K562 (cell line): ENCODE data around the gene VWC2L. TPM values are rescaled to one million over a fixed set of nuclear protein-coding genes. Genes with fewer than 3 reads are reported as not detected.

Source experiments
- ATAC-seq: fragments of 200-7000 bp; cut with Tn5 transposase; 3 replicates; pipeline ENCODE4 v1.9.1; 2020; ENCODE audit warnings: moderate library complexity
- BruUV-seq: library from RNA; stranded (reverse); fragments of 400-500 nt; replicated peaks from 2 replicates; lab custom pipeline; 2021; lab: Mats Ljungman, UMichigan
- CTCF ChIA-PET: fragments of 300-600 bp; formaldehyde crosslinking; extraction: SDS; loops from one replicate; lab custom pipeline; 2021; ENCODE audit warnings: low intra/inter-chr PET ratio; lab: Yijun Ruan, JAX
- POLR2A ChIA-PET: fragments of 300-600, 350-650 bp; sonication (Branson Sonifier 250); formaldehyde crosslinking; extraction: SDS; loops from one replicate; lab custom pipeline; 2021; ENCODE audit warnings: antibody characterized with exemption, inconsistent platforms; lab: Yijun Ruan, JAX
- DNase-seq, 4 experiments: peaks; one replicate each; pipeline versions ENCODE4 v3.0.0 to v3.0.0-alpha.2; 2011 to 2018; ENCODE audit warnings: low spot score in 3 of 4, mixed read lengths in 3 of 4; ENCODE audit errors: extremely low read depth in 1 of 4
- FAIRE-seq: peaks from 2 replicates; lab custom pipeline; 2011; peaks lifted over from hg19 to GRCh38; lab: Jason Lieb, UNC
- H2AFZ ChIP-seq: 2 replicates; pipeline ENCODE4 v1.6.0; 2011; ENCODE audit warnings: low read depth, low read length, control low read depth, inconsistent platforms
- H3K27ac ChIP-seq: fragments of 200-600 bp; 3 replicates; pipeline ENCODE4 v1.8.0; 2011; ENCODE audit warnings: low read depth, mild to moderate bottlenecking, control low read depth, inconsistent platforms, low read length, moderate library complexity, mixed read lengths; ENCODE audit errors: extremely low read depth
- H3K27me3 ChIP-seq, 2 experiments: fragments of 300-600 bp in 1 of 2; 2 replicates in 1 of 2; 3 replicates in 1 of 2; pipeline versions ENCODE4 v1.6.0 to v1.8.0; 2011; ENCODE audit warnings: inconsistent platforms in 2 of 2, low read length in 2 of 2, mild to moderate bottlenecking in 1 of 2, mixed read lengths in 1 of 2, moderate library complexity in 1 of 2; ENCODE audit not compliant: control insufficient read depth in 2 of 2, insufficient read depth in 2 of 2
- H3K36me3 ChIP-seq: fragments of 300-600 bp; 3 replicates; pipeline ENCODE4 v1.8.0; 2011; ENCODE audit warnings: mild to moderate bottlenecking, low read length, inconsistent platforms; ENCODE audit not compliant: control insufficient read depth, insufficient read depth
- H3K4me1 ChIP-seq, 2 experiments: fragments of 200-600 bp in 1 of 2; replicated peaks in 1 of 2; 2 replicates in 1 of 2; 3 replicates in 1 of 2; pipeline versions ENCODE4 v1.5.1 to v1.8.0; 2011; ENCODE audit warnings: inconsistent platforms in 2 of 2, low read length in 2 of 2, mild to moderate bottlenecking in 1 of 2, mixed read lengths in 1 of 2, moderate library complexity in 1 of 2; ENCODE audit not compliant: control insufficient read depth in 2 of 2, insufficient read depth in 2 of 2
- H3K4me2 ChIP-seq: 2 replicates; pipeline ENCODE4 v1.6.1; 2011; ENCODE audit warnings: low read length, control low read depth, inconsistent platforms, mixed read lengths; ENCODE audit not compliant: insufficient read depth
- H3K4me3 ChIP-seq: fragments of 200-600 bp; sonication (generic), shearing (Covaris generic); 2 replicates; pipeline ENCODE4 v1.5.1; 2016; ENCODE audit warnings: control low read depth, inconsistent platforms
- H3K79me2 ChIP-seq: fragments of 200-600 bp; 3 replicates; pipeline ENCODE4 v1.8.0; 2011; ENCODE audit warnings: low read length, inconsistent platforms; ENCODE audit not compliant: control insufficient read depth, insufficient read depth
- H3K9ac ChIP-seq, 2 experiments: 2 replicates each; pipeline versions ENCODE4 v1.6.0 to v1.6.1; 2011; ENCODE audit warnings: low read depth in 2 of 2, low read length in 2 of 2, control low read depth in 1 of 2, inconsistent platforms in 1 of 2, mild to moderate bottlenecking in 1 of 2, mixed read lengths in 1 of 2; ENCODE audit not compliant: insufficient read depth in 1 of 2
- H3K9me1 ChIP-seq: one replicate; pipeline ENCODE4 v1.6.0; 2011; ENCODE audit warnings: inconsistent platforms, mild to moderate bottlenecking, low read length, moderate library complexity; ENCODE audit not compliant: control insufficient read depth, insufficient read depth
- H3K9me3 ChIP-seq: replicated peaks from 2 replicates; pipeline ENCODE4 v1.5.1; 2011; ENCODE audit warnings: low read depth, low read length, inconsistent platforms; ENCODE audit not compliant: control insufficient read depth, insufficient read depth
- H4K20me1 ChIP-seq: replicated peaks from 2 replicates; pipeline ENCODE4 v1.6.1; 2011; ENCODE audit warnings: low read length, inconsistent platforms, mixed read lengths; ENCODE audit not compliant: control insufficient read depth, insufficient read depth
- ADNP ChIP-seq: fragments of 200-800 bp; sonication (Bioruptor generic); IDR thresholded peaks from 2 replicates; pipeline ENCODE4 v1.6.1; 2016; ENCODE audit warnings: missing genetic modification characterization, missing compliant biosample characterization
- BCOR ChIP-seq: fragments of 450-650 bp; IDR thresholded peaks from 2 replicates; pipeline ENCODE4 v1.6.1; 2016
- CBX5 ChIP-seq: IDR thresholded peaks from 2 replicates; pipeline ENCODE4 v1.6.1; 2014; ENCODE audit warnings: low read depth, borderline replicate concordance
- DNMT1 ChIP-seq: fragments of 450-650 bp; IDR thresholded peaks from 2 replicates; pipeline ENCODE4 v1.6.1; 2016; ENCODE audit warnings: antibody characterized with exemption, mild to moderate bottlenecking
- ELF4 ChIP-seq: fragments of 450-650 bp; formaldehyde crosslinking; IDR thresholded peaks from 2 replicates; pipeline ENCODE4 v1.4.0; 2022; ENCODE audit warnings: missing genetic modification characterization
- PHF8 ChIP-seq: fragments of 200-600 bp; sonication (generic); IDR thresholded peaks from 2 replicates; pipeline ENCODE4 v1.6.1; 2012; ENCODE audit warnings: mixed run types, mild to moderate bottlenecking, inconsistent platforms, low read length, moderate library complexity, borderline replicate concordance
- SRSF7 ChIP-seq: fragments of 200-400 bp; formaldehyde crosslinking; optimal IDR thresholded peaks from 2 replicates; pipeline ENCODE3; 2017; ENCODE audit warnings: mild to moderate bottlenecking, low read depth, low read length
- TCF7 ChIP-seq: sonication (generic); IDR thresholded peaks from 2 replicates; pipeline ENCODE4 v1.6.1; 2016; ENCODE audit warnings: antibody characterized with exemption, borderline replicate concordance
- ZNF699 ChIP-seq: fragments of 250-450 bp; sonication (Bioruptor Pico); IDR thresholded peaks from 2 replicates; pipeline ENCODE4 v1.8.0; 2021; ENCODE audit warnings: mild to moderate bottlenecking, moderate library complexity; ENCODE audit not compliant: insufficient replicate concordance
- WGBS: fragments of 100-300 bp; shearing (Covaris generic); methylation state at CpG from one replicate; pipeline ENCODE4 v1.1.6; 2016; ENCODE audit warnings: low coverage, mixed read lengths; ENCODE audit not compliant: insufficient coverage; ENCODE audit errors: missing lambda C conversion rate; 5-methylcytosine and 5-hydroxymethylcytosine counted together
- in situ Hi-C: fragments of 300-500 bp; cut with MboI; formaldehyde crosslinking; loops from 4 replicates; pipeline ENCODE4 v1.15.0; 2018; ENCODE audit warnings: inconsistent platforms, mixed read lengths
- intact Hi-C: fragments of 100-400 bp; cut with micrococcal nuclease; formaldehyde crosslinking; loops from 2 replicates; pipeline ENCODE4 v1.14.2; 2022
- polyA plus RNA-seq, 8 experiments: library from polyadenylated mRNA; depleted of rRNA in 4 of 8; stranded (reverse) in 5 of 8; unstranded in 3 of 8; fragments of >200 nt; fragmentation: Nextera tagmentation in 2 of 8; fragmentation: Illumina TruSeq in 1 of 8; extraction: Ambion mirVana in 2 of 8; extraction: Trizol in 1 of 8; gene quantifications; 2 replicates each; pipeline versions ENCODE4 v1.2.1 to v1.2.3, GENCODE V29; 2011 to 2014; ENCODE audit warnings: inconsistent platforms in 1 of 8, missing spikeins in 1 of 8
- total RNA-seq, 7 experiments: library from RNA; depleted of rRNA in 6 of 7; stranded (reverse); fragments of >200 nt in 6 of 7; fragmentation: Illumina TruSeq in 2 of 7; extraction: Trizol in 2 of 7; gene quantifications; 2 replicates each; pipeline versions ENCODE4 v1.2.1 to v1.2.3, GENCODE V29; 2011 to 2021; ENCODE audit warnings: low replicate concordance in 1 of 7
- TF ChIP-seq, protein P1 (sequence below), 2 experiments: fragments of 250-450 bp in 1 of 2; fragments of 450-650 bp in 1 of 2; sonication (Bioruptor Pico) in 1 of 2; IDR thresholded peaks; 2 replicates each; pipeline versions ENCODE4 v1.6.1 to v1.8.0; 2016 to 2021; ENCODE audit warnings: mild to moderate bottlenecking in 2 of 2, moderate library complexity in 2 of 2, missing compliant biosample characterization in 1 of 2, missing genetic modification characterization in 1 of 2
- TF ChIP-seq, protein P2 (sequence below), 2 experiments: fragments of 450-650 bp in 1 of 2; sonication (generic) in 1 of 2; formaldehyde crosslinking in 1 of 2; IDR thresholded peaks; 2 replicates each; pipeline versions ENCODE4 v1.7.1 to v1.9.0; 2016 to 2022; ENCODE audit warnings: inconsistent platforms in 1 of 2, mild to moderate bottlenecking in 1 of 2, missing genetic modification reagents in 1 of 2
- TF ChIP-seq, protein P3 (sequence below), 2 experiments: fragments of 450-650 bp; IDR thresholded peaks; 2 replicates each; pipeline ENCODE4 v1.6.1; 2016

The VWC2L gene
- total and polyA plus RNA-seq, 9 of the 15 experiments (the other 6 are each of a cell fraction or from before 2014, with no cell fraction given): not detected

DNA sequence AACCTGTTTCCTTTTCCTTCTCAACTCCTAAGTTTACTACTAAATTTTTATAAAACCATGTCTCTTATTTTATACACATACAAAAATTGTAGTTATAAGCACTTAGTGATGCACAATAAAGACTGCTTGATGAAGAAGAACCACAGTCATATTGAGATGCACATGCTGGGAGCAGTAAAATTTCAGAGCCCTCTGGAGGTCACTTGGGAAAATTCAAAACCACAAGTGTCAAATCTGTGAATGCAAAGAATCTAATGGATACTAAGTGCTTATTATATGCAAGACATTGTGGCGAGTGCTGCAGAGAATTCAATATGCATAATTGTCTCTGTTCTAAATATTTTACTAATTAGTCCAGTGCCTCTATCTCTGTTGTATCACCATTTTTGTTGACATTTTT lies 180.5 kb downstream of the VWC2L start:
- H3K4me1 ChIP-seq: no peaks in the 10 kb centered on the region
- no peaks in the 10 kb centered on the region for H4K20me1 ChIP-seq
- H3K79me2 ChIP-seq: no peaks in the 10 kb centered on the region
- BruUV-seq: no TSS peak
- ChIA-PET CTCF (no interaction called here), POLR2A (no interaction called here)
- DNase-seq: no peak
- H3K9me3 ChIP-seq: no peaks in the 10 kb centered on the region
- 0% methylated on average over 1 of the region's 1 CpG for WGBS
- H3K4me2 ChIP-seq: no peak overlapping the region
- no peak for FAIRE-seq
- intact Hi-C loops (no loop called here), in situ Hi-C loops (no loop called here)
- no peaks in the 10 kb centered on the region for H3K36me3 ChIP-seq
- H3K27me3 ChIP-seq: no peaks in the 10 kb centered on the region
- ATAC-seq: no peak
- H3K4me3 ChIP-seq: no peak overlapping the region
- H3K27ac ChIP-seq: no peak overlapping the region
- no peak overlapping the region for H3K9ac ChIP-seq
- H3K9me1 ChIP-seq: no peaks in the 10 kb centered on the region
- no peak overlapping the region for H2AFZ ChIP-seq
- no peak for TF ChIP-seq SRSF7
- no peak for TF ChIP-seq PHF8
- TF ChIP-seq ELF4 (CRISPR knock-in tag): no peak
- TF ChIP-seq DNMT1: no peak
- TF ChIP-seq BCOR: no peak
- TF ChIP-seq, protein P1, sequence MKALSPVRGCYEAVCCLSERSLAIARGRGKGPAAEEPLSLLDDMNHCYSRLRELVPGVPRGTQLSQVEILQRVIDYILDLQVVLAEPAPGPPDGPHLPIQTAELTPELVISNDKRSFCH (CRISPR knock-in tag; IDR thresholded peaks at IDR 0.05): no peak
- TF ChIP-seq, protein P1 (tag; IDR thresholded peaks at IDR 0.05): no peak
- TF ChIP-seq, protein P2, sequence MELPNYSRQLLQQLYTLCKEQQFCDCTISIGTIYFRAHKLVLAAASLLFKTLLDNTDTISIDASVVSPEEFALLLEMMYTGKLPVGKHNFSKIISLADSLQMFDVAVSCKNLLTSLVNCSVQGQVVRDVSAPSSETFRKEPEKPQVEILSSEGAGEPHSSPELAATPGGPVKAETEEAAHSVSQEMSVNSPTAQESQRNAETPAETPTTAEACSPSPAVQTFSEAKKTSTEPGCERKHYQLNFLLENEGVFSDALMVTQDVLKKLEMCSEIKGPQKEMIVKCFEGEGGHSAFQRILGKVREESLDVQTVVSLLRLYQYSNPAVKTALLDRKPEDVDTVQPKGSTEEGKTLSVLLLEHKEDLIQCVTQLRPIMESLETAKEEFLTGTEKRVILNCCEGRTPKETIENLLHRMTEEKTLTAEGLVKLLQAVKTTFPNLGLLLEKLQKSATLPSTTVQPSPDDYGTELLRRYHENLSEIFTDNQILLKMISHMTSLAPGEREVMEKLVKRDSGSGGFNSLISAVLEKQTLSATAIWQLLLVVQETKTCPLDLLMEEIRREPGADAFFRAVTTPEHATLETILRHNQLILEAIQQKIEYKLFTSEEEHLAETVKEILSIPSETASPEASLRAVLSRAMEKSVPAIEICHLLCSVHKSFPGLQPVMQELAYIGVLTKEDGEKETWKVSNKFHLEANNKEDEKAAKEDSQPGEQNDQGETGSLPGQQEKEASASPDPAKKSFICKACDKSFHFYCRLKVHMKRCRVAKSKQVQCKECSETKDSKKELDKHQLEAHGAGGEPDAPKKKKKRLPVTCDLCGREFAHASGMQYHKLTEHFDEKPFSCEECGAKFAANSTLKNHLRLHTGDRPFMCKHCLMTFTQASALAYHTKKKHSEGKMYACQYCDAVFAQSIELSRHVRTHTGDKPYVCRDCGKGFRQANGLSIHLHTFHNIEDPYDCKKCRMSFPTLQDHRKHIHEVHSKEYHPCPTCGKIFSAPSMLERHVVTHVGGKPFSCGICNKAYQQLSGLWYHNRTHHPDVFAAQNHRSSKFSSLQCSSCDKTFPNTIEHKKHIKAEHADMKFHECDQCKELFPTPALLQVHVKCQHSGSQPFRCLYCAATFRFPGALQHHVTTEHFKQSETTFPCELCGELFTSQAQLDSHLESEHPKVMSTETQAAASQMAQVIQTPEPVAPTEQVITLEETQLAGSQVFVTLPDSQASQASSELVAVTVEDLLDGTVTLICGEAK (IDR thresholded peaks at IDR 0.05): no peak
- TF ChIP-seq, protein P2 (CRISPR knock-in tag; IDR thresholded peaks at IDR 0.05): no peak
- TF ChIP-seq ADNP: no peak
- TF ChIP-seq, protein P3, sequence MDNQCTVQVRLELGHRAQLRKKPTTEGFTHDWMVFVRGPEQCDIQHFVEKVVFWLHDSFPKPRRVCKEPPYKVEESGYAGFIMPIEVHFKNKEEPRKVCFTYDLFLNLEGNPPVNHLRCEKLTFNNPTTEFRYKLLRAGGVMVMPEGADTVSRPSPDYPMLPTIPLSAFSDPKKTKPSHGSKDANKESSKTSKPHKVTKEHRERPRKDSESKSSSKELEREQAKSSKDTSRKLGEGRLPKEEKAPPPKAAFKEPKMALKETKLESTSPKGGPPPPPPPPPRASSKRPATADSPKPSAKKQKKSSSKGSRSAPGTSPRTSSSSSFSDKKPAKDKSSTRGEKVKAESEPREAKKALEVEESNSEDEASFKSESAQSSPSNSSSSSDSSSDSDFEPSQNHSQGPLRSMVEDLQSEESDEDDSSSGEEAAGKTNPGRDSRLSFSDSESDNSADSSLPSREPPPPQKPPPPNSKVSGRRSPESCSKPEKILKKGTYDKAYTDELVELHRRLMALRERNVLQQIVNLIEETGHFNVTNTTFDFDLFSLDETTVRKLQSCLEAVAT (IDR thresholded peaks at IDR 0.05): no peak
- no peak for TF ChIP-seq CBX5
- no peak for TF ChIP-seq ZNF699 (CRISPR knock-in tag)
- TF ChIP-seq TCF7: no peak
